Activated T-cell treated with anti-CD3 and anti-CD28 coated beads, Interleukin-2, amount 50 U/mL, for 24 hours (primary cell): ENCODE measurements around the gene TLE4.

Experiments
- DNase-seq: peaks from one replicate; pipeline ENCODE4 v3.0.0-alpha.2; 2020
- H3K27ac Mint-ChIP-seq: 2 replicates; pipeline ENCODE4 v1.8.0; 2020; ENCODE audit warnings: mild to moderate bottlenecking, mixed read lengths
- H3K27me3 Mint-ChIP-seq: 2 replicates; pipeline ENCODE4 v1.8.0; 2020; ENCODE audit warnings: mixed read lengths
- H3K36me3 Mint-ChIP-seq: 2 replicates; pipeline ENCODE4 v1.8.0; 2020; ENCODE audit warnings: low read depth, mixed read lengths
- H3K4me1 Mint-ChIP-seq: 2 replicates; pipeline ENCODE4 v1.8.0; 2020; ENCODE audit warnings: low read depth, mixed read lengths
- H3K4me3 Mint-ChIP-seq: 2 replicates; pipeline ENCODE4 v1.8.0; 2020; ENCODE audit warnings: mild to moderate bottlenecking, moderate library complexity, mixed read lengths
- H3K9me3 Mint-ChIP-seq: 2 replicates; pipeline ENCODE4 v1.8.0; 2020; ENCODE audit warnings: mixed read lengths

Gene TLE4

GRCh38 chr9:79685577-79685976 is 113.8 kb downstream of the TLE4 start:
- no peak overlapping the region for H3K4me3 Mint-ChIP-seq
- H3K9me3 Mint-ChIP-seq, result no peaks in the 10 kb centered on the region
- H3K27me3 Mint-ChIP-seq, result no peaks in the 10 kb centered on the region
- DNase-seq, result no peak
- no peak overlapping the region for H3K27ac Mint-ChIP-seq
- H3K4me1 Mint-ChIP-seq, result peaks cover 59% of the 10 kb centered on the region
- no peaks in the 10 kb centered on the region for H3K36me3 Mint-ChIP-seq

DNA sequence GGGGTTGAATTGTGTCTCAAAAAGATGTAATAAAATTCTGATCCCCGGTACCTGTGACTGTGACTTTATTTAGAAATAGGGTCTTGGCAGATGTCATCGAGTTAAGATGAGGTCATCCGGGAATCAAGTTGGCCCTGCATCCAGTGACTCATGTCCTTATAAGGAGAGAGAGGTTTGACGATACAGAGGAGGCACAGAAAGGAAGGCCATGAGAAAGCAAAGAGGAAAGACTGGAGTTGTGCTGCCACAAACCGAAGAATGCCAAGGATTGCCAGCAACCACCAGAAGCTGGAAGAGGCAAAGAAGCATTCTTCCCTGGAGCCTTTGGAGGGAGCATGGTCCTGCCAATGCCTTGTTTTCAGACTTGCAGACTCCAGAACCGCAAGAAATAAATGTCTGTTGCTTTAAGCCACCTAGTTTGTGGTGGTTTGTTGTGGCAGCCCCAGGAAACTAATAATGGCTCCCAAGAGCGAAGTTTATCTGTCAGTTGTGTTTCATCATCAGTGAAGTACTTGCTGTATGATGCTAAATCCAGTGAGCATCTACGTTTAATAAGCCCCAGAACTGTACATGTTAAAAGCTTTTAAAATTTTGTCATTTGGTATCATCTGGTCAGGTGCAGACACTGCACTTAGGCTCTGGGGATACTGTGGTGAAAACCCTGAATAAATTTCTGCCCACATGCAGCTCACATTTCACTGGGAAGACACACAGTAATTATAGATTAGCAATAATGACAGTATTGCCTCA is 114.8 kb downstream of the TLE4 start:
- H3K4me3 Mint-ChIP-seq, result no peak overlapping the region
- peak overlapping the region; percentile 45 for H3K27ac Mint-ChIP-seq
- H3K9me3 Mint-ChIP-seq, result no peaks in the 10 kb centered on the region
- DNase-seq, result no peak
- H3K27me3 Mint-ChIP-seq, result no peaks in the 10 kb centered on the region
- peaks cover 59% of the 10 kb centered on the region for H3K4me1 Mint-ChIP-seq
- no peaks in the 10 kb centered on the region for H3K36me3 Mint-ChIP-seq

DNA sequence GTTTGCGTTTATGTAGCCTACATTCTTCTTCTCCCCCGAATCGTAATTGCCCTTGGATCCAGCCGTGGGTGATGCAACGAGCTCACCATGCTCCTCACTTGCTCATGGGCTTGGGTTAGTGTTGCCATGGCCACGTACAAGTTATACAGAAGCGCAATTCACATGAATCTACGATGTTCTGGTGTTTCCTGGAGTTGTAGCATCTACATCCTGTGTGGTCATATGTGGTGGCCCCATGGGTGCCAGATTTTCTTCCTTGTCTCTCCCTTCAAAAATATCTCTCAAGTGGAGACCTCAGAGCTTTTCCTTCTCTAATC is 115.3 kb downstream of the TLE4 start:
- Mint-ChIP-seq H3K4me3 (no peak overlapping the region), H3K27me3 (no peaks in the 10 kb centered on the region), H3K9me3 (no peaks in the 10 kb centered on the region), H3K27ac (peak overlapping the region; percentile 45), H3K4me1 (peaks cover 61% of the 10 kb centered on the region), H3K36me3 (peaks cover 1% of the 10 kb centered on the region)
- no peak for DNase-seq

DNA sequence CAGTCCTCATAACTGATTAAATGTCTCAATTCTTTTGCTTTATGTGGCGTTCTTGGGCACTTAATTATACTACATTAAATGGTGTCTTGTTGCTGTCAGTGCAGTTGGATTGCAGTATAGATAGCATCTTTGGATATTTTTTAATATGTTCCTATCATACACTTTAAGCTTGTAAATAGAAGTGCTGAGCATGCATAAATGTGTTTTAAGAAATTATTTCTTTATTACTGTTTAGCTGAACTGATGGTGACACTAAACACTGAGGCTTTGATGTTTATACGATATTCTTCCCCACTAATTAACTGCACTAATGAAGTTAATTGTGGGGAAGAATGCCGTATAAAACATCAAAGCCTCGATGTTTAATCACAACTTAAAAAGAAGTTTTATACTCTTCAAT is 116.6 kb downstream of the TLE4 start:
- Mint-ChIP-seq H3K4me1 (peaks cover 57% of the 10 kb centered on the region), H3K27ac (no peak overlapping the region), H3K9me3 (no peaks in the 10 kb centered on the region), H3K27me3 (no peaks in the 10 kb centered on the region), H3K4me3 (no peak overlapping the region), H3K36me3 (peaks cover 6% of the 10 kb centered on the region)
- no peak for DNase-seq

DNA sequence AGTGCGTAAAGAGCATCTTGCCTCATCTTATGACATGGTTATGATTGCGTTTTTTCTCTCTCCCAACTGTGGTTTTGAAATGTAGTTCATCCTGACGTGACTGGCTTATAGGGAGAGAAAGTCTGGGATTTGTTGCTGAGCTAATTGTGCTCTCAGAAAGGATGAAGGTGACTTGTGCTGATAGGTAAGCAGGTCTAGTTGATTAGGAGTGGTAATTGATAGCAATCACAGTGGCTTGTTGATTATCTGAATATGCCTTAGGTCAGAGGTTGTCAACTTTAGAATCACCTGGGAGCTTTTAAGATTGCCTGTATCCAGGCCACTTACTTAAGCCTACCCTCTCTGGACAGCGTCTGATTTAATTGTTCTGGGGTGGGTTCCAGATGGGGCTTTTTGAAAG is 117.8 kb downstream of the TLE4 start:
- H3K27me3 Mint-ChIP-seq, result no peaks in the 10 kb centered on the region
- H3K27ac Mint-ChIP-seq, result no peak overlapping the region
- no peak overlapping the region for H3K4me3 Mint-ChIP-seq

DNA sequence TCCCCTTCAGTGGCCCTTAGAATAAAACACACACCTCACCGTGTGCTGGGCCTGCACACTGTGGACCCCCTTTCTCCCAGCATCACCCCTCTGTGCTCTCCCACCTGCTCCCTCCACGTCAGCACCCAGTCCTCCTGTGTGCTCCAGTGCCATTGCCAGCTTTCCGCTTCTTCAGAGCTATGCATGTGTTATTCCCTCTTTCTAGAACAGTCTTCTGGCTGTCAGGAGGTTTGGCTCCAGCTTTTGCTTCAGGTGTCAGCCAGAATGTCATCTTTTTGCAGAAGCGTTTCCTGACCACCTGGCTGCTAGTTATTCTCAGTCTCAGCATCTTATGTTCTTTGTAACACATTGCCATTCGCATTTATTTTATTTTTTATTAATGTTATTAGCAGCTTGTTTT is 119.7 kb downstream of the TLE4 start:
- no peak overlapping the region for H3K4me3 Mint-ChIP-seq
- H3K27me3 Mint-ChIP-seq, result no peaks in the 10 kb centered on the region
- H3K36me3 Mint-ChIP-seq, result peaks cover 6% of the 10 kb centered on the region
- DNase-seq, result no peak
- no peak overlapping the region for H3K27ac Mint-ChIP-seq
- H3K4me1 Mint-ChIP-seq, result peaks cover 67% of the 10 kb centered on the region
- H3K9me3 Mint-ChIP-seq, result no peaks in the 10 kb centered on the region

More for the DNA sequence above, 117.8 kb downstream of the TLE4 start:
- H3K4me1 Mint-ChIP-seq, result peaks cover 62% of the 10 kb centered on the region
- peaks cover 6% of the 10 kb centered on the region for H3K36me3 Mint-ChIP-seq
- H3K9me3 Mint-ChIP-seq, result no peaks in the 10 kb centered on the region
- DNase-seq, result no peak

DNA sequence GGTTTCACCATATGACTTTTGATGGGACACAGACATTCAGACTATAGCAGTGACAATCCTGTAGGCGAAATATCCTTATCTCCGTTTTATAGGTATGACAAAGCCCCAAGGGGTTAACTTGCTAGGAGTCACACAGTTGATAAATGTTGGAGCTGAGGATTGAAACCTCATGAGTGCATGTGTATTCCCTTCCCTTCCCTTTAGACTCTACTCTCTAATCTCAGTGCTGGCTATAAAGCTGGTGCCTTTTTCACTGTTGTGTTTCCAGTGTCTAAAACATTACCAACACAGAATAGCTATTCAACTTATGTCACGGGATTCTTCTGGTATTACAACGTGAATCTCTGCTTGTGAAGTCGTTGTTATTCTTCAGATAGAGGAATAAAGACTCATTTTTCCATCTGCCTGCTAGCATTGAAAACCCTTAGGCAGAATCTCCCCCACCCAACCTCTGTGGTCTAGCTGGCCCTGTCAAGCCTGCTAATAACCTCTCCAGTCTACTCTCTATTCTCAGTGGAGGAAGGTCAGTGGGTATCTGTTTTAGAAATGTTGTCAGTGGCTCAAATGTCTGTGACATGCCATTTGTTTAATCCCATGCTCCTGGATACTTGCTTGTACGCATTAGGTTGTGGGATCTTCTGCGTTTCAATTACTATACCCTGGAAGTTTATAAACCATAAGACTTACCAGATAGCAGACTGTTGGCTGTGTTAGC is 121.2 kb downstream of the TLE4 start:
- Mint-ChIP-seq H3K27ac (no peak overlapping the region), H3K9me3 (no peaks in the 10 kb centered on the region), H3K27me3 (no peaks in the 10 kb centered on the region), H3K4me3 (no peak overlapping the region), H3K4me1 (peaks cover 61% of the 10 kb centered on the region), H3K36me3 (peaks cover 6% of the 10 kb centered on the region)
- DNase-seq, result no peak

DNA sequence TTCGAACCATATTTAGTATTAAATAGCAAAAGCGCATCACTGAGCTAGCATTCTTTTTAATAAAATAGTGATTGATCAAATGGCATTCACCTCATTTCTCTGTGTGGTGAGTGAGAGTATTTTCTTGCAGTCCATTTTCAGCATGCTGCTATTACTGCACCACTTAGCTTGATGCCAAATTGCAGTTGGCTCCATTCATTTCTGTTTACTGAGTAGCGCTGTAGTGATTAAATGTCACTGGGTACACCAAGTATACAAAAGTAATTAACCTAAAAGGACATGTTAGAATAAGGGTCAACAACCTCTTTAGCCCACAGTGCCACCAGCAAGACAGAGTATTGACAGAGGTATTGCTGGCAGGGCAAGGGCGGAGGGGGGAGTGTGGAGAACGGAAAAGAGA is 122.0 kb downstream of the TLE4 start:
- no peaks in the 10 kb centered on the region for H3K27me3 Mint-ChIP-seq

DNA sequence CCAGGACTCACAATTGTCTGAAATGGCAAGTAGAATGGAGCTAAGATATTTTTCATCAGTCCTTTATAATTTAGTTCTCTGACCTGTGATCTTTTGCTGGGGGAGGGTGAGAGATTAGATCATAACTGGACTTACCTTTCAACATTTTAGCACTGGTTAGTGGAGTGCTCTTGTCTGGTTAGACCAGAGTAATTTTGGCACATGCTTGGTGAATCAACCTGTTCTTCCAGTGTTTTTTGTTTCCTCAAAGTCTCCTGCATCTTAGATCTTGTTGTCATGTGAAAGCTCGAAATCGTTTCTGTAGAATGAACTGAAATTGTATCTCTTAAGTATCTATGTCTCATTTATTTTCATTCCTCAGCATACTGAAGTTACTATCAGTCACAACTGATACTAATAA is 122.4 kb downstream of the TLE4 start:
- peaks cover 6% of the 10 kb centered on the region for H3K36me3 Mint-ChIP-seq
- H3K4me3 Mint-ChIP-seq, result no peak overlapping the region
- H3K27me3 Mint-ChIP-seq, result no peaks in the 10 kb centered on the region
- peaks cover 58% of the 10 kb centered on the region for H3K4me1 Mint-ChIP-seq
- DNase-seq, result no peak
- H3K9me3 Mint-ChIP-seq, result no peaks in the 10 kb centered on the region
- no peak overlapping the region for H3K27ac Mint-ChIP-seq

More for the DNA sequence above, 122.0 kb downstream of the TLE4 start:
- Mint-ChIP-seq H3K4me3 (no peak overlapping the region), H3K27ac (no peak overlapping the region), H3K4me1 (peaks cover 57% of the 10 kb centered on the region), H3K9me3 (no peaks in the 10 kb centered on the region), H3K36me3 (peaks cover 6% of the 10 kb centered on the region)
- DNase-seq, result no peak

DNA sequence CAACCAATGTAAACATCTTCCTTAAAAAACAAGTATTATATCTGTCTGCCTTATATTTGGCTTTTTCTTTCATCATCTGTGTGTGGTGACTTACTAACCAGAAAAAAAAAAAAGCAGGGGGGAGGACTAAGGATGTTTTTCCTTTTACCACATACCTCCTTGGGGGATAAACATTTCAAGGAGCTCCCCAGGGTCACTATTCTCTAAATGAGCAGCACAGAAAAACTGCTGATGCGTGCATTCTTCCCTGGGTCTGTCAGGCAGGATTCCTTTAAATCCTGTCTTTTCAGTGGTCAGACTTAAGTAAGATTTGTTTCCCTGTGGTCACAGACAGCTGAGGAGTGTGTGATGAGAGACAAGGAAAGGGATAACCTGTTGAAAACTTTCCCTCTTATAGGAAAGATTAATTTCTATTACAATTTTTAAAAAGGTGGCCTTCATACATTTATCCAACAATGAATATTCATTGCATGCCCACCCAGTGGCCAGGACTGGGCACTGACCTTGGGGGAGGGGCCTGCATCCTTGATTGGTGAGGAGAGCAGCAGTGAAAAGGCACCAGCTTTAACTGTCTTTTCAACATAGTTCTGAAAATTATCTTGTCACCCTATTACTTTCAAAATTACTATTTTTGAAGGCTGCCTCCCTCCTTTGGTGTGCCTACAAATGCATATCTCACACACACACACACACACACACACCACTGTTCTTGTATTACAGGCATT is 123.1 kb downstream of the TLE4 start:
- DNase-seq, result no peak
- peaks cover 6% of the 10 kb centered on the region for H3K36me3 Mint-ChIP-seq
- peaks cover 63% of the 10 kb centered on the region for H3K4me1 Mint-ChIP-seq
- H3K4me3 Mint-ChIP-seq, result no peak overlapping the region
- no peaks in the 10 kb centered on the region for H3K27me3 Mint-ChIP-seq
- no peaks in the 10 kb centered on the region for H3K9me3 Mint-ChIP-seq
- H3K27ac Mint-ChIP-seq, result no peak overlapping the region

- peaks cover 69% of the 10 kb centered on the region for H3K4me1 Mint-ChIP-seq
- no peaks in the 10 kb centered on the region for H3K27me3 Mint-ChIP-seq
- no peak for DNase-seq
- no peak overlapping the region for H3K27ac Mint-ChIP-seq
- no peaks in the 10 kb centered on the region for H3K9me3 Mint-ChIP-seq
- peaks cover 6% of the 10 kb centered on the region for H3K36me3 Mint-ChIP-seq
- no peak overlapping the region for H3K4me3 Mint-ChIP-seq
Measured at GRCh38 chr9:79695531-79696175, 123.9 kb downstream of the TLE4 start.

GRCh38 chr9:79698967-79699366 is 127.2 kb downstream of the TLE4 start:
- H3K4me1 Mint-ChIP-seq, result peaks cover 49% of the 10 kb centered on the region
- no peaks in the 10 kb centered on the region for H3K27me3 Mint-ChIP-seq
- no peak overlapping the region for H3K27ac Mint-ChIP-seq

GRCh38 chr9:79699479-79699878 is 127.7 kb downstream of the TLE4 start:
- Mint-ChIP-seq H3K36me3 (peaks cover 1% of the 10 kb centered on the region), H3K27me3 (no peaks in the 10 kb centered on the region), H3K4me3 (no peak overlapping the region), H3K27ac (no peak overlapping the region), H3K4me1 (peaks cover 44% of the 10 kb centered on the region), H3K9me3 (no peaks in the 10 kb centered on the region)
- no peak for DNase-seq

More at GRCh38 chr9:79698967-79699366, 127.2 kb downstream of the TLE4 start:
- H3K36me3 Mint-ChIP-seq, result no peaks in the 10 kb centered on the region
- DNase-seq, result no peak
- no peaks in the 10 kb centered on the region for H3K9me3 Mint-ChIP-seq
- H3K4me3 Mint-ChIP-seq, result no peak overlapping the region

GRCh38 chr9:79700607-79701360 is 129.0 kb downstream of the TLE4 start:
- Mint-ChIP-seq H3K4me3 (no peak overlapping the region), H3K27me3 (no peaks in the 10 kb centered on the region), H3K27ac (no peak overlapping the region), H3K4me1 (peaks cover 31% of the 10 kb centered on the region), H3K9me3 (no peaks in the 10 kb centered on the region), H3K36me3 (peaks cover 13% of the 10 kb centered on the region)
- DNase-seq, result no peak
